SKM-1 treated with dmso at 0.1 percent for 144 hours (cell line): ENCODE measurements around the gene AGBL1.

ENCODE experiments used
- DNase-seq: peaks from one replicate; lab custom pipeline; 2025; ENCODE audit not compliant: unreplicated experiment; lab: John Stamatoyannopoulos, UW

AGBL1 gene

DNA sequence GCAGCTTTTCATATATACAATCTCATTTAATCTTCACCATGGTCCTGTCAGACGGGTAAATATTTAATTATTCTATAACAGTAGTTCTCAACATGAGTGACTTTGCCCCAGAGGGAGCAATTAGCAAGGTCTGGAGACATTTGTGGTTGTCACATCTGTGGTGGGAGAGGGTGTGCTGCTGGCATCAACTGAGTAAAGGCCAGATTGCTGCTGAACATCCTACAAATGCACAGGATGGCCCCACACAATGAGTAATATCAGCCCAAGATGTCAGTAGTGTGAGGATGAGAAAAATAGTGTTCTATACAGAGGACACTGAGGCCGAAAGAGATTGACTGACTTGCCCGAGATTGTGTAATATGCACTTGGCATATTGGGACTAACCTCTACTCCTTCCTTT, 156.0 kb downstream of the AGBL1 start:
- DNase-seq = no peak

DNA sequence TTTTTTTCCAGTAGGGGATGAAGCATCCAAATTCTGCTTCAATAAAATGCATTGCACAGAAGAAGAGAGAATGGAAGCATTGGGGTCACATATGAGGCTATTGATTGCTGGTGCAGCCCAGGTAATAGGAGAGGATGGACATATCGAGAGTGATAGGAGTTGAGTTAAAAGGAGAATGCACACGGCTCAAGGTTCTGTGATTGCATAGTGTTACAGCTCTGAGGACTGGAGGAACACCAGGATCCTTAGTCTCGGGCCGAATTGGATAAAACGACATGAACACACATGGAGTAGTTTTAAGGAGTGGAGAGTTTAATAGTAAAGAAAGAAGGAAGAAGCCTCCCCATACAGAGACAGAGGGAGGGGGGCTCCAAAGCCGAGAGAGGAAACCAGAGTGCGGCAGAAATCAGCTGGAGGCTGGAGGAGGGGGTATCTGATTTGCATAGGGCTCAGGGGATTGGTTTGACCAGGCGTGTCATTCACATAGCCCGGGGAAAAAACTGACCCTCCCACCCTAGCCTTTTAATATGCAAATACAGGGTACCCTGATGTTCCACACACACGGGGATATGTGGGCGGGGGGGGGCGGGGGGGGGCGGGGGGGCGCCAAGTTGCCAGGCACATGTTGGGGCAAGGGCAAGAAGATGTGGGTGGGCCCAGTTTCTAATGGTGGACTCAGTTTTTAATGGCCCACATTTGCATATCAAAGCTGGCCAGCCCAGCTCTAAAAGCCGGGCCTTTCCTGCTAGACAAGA, 156.9 kb downstream of the AGBL1 start:
- no peak for DNase-seq

DNA sequence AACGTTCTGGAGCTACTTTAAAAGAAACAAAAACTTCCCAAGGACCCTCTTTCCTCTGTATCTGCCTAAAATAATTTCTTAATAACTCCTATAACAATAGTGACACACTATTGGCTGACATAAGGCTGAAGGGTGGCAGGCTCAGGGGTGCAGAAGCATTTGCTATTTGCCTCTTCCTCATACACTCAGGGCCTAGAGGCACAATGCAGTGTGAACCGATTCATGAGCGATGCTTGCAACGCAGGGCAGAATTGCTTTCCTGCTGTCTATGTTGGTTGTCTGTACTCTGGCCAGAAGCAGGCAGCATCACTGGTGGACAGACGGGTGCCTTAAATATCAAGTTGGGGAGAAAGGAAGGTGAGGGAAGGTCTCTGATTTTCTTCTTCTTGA, 157.4 kb downstream of the AGBL1 start:
- DNase-seq = no peak

DNA sequence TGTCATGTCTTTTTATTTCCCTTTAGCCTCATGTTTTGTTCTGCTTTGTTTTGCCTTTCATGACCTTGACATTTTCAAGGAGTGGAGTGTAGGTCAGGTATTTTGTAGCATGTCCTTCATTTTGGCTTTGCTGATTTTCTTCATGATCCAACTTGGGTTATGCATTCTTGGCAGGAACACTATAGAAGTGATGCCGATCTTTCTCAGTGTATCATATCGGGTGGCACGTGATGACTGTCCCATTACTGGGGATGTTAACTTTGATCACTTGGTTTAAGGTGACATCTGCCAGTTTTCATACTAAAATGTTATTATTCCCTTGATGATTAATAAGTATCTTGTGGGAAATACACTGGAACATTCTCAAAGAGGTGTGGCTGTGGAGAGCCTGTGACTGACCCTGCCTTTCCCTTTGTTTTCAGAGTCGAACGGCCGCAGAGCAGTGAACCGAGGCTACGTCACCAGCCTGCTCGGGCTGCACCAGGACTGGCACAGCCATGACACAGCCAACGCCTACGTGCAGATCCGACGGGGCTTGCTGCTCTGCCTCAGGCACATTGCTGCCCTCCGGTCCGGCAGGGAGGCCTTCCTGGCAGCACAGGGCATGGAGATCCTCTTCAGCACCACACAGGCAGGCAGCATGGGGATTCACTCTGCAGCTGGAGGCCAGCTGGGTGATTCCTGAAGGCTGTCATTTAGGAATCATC, 167.7 kb downstream of the AGBL1 start:
- no peak for DNase-seq

DNA sequence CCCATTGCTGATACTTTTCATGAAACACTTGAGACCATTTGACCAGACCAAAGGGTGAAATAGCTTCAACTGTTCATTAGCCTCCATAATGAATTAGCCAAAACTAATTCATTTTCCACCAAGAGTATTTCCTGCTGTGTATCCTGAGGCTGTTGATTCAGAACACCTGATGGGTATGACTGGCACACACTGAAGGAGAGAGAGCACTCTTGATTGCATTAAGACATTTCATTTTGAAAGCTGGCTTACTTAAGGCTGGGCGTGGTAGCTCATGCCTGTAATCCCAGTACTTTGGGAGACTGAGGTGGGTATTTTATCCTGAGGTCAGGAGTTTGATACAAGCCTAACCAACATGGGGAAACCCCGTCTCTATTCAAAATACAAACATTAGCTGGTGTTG, 175.6 kb downstream of the AGBL1 start:
- DNase-seq = no peak

DNA sequence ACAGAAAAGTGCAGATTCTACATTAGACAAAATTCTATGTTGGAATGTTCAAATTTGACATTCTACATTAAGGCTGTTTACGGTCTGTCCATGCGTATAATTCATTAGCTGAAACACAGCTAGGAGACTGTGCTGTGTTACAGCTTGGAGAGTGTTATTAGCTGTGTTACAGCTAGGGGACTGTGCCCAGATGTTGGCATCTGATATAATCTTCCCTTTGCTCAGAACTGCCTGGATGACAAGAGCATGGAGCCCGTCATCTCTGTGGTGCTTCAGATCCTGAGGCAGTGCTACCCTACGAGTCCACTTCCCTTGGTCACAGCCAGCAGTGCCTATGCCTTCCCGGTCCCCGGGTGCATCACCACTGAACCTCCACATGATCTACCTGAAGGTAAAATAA, 177.0 kb downstream of the AGBL1 start:
- DNase-seq = no peak

DNA sequence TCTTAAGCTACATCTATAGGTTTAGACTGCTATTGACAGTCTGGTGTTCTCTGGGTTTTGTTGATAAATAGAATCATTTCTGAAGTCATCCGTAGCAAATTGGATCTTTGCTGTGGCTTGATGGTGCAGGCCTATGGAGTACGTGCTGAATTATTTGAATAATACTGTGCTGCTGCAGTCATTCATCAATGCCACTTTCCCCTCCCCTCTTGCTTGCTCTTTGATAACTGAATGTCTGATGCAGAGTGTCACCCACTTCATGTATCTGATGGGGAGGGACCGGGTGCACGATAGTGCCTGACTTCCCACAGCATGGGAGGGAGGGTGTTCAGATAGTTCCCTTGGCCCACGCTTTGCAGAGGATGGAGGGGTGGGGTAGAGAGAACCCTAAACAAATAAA, 179.9 kb downstream of the AGBL1 start:
- DNase-seq = no peak

DNA sequence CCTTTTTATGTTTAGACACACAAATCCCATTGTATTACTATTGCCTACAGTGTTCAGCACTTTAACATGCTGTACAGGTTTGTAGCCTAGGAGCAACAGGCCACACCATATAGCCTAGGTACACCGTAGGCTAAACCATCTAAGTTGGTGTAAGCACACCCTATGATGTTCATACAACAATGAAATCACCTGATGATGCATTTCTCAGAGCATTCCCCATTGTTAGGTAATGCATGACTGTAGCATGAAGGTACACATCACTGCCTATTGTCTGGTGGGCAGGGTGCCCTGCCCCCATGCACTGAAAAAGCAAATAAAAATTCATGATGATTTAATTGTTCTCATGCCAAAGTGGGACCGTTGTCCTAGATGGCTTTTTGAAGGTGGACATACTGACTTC, 183.6 kb downstream of the AGBL1 start:
- no peak for DNase-seq

DNA sequence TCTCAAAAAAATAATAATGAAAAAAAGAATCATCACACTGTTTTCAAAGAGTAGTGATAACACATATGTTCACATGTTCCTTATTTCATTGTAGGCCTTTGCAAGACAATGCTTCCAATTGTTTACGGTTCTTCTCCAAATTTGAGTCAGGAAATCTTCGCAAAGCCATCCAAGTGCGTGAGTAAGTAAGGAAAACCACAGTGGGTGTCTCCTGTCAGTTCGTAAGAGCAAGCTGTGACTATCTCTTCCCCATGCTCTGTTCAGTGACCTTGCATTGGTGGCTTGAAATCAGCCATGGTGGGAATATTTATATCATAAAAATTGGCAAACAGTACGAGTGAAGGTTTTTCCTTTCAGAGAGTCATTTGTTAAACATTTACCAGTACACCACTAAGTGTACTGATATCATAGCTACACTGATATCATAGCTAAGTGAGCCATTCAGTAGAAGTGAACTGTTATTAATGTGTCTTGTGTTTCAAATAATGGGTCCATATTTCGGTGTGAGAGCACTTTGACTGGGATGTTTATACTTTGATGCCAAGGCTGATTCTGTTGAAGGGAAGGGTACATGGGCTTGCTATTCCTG, 187.3 kb downstream of the AGBL1 start:
- no peak for DNase-seq

DNA sequence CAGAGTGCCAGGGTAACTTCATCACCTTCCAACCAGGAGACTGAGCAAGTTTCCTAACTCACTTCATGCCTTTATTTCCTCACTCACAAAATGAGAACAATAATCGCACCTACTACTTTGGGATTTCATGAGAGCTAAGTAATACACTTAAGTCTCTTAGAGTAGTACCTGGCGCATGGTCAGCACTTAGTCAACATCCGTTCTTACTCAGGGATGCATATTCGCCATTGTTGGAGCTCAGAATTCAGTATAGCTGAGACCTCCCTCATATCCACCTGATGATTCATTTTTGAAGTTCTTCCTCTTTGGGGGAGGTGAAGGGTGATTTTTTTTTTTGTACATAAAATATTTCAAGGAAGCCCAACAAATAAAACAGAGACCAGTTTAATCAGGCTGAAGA, 188.2 kb downstream of the AGBL1 start:
- DNase-seq = no peak

DNA sequence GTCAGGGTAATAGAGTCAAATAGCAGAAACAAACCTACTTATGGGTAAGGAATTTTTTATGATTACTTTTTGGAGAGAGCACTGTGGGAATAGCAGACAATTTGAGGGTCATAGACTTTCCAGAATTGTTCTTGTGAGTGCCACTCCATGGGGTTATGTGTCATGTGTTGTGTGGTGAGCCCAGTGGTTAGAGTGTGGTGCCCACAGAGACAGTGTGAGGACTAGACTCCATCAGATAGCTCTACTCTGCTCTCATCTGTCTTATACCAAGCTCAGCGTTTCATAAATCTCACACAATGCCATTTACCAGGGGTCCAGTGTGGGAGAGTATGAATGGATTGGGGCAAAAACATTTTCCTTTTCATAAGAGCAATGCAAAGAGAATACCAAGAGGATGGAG, 188.9 kb downstream of the AGBL1 start:
- DNase-seq = no peak

DNA sequence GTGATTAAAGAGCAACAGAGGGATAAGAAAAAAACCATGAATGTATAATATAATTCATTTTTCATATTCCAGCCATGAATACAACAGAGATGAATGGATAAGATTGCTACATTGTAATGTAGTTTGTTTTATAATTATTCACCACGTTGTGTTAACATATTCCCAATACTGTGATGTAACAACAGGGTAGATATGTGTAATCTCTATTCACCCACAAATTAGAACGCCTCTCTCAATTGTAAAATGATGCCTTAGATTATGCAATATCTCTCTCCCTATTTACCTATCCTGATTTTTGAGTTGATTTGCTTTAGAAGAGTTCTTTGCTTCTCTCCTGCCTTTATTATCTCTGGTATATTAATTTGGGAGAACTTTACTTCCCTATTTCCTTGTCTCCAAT, 193.6 kb downstream of the AGBL1 start:
- no peak for DNase-seq

DNA sequence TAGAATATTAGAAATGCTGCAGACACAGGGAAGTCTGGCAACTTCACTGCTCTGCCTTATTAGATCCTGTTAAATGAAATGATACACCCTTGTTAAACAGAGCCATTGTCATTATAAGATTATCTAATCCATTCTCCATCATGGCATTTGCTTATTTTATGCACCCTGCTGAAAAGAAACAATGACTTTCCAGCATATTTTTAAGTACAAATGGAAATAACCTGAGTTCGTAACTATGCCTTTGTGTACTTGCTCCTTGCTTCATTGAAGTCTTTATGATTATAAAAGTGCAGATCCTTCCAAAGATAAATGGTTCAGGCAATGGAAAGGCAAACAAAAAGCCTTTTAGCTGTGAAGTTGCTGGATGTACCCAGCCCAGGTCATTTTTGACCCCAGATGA, 195.7 kb downstream of the AGBL1 start:
- no peak for DNase-seq

DNA sequence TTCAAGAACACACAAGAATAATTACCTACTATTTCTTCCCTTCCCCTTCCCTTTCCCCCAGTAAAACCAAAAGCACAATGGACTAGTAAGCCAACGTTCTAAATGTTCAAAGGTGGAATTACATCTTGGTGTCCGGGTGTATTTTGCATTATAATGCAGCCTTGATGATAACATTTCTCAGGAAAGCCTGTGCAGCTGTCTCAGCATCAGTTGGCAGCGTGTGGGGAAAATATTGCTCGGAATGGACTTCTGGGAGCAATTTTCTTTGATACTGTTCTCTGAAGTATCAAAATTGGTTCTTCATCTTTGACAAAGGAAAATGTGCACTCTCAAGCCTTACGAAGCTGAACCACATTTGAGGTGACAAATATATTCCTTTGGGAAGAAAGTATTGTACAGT, 198.9 kb downstream of the AGBL1 start:
- DNase-seq = no peak

DNA sequence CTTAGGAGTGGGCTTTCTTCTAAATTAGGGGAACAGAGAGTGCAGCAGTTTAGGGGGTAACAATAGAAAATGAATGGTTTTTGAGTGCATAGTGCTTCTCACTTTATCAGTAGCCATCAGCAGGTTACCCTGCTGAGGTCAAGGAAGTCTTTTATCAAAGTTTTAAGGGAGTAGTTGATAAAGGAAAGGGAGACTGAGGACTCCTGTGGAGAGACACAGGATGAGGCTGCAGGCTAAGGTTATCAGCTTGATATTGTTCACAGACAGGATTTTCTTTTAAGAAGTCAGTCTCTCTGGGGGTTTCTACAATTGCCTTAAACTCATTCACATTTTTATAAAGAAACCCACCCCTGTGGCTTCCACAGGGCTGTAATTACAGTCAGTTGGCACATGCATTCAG, 205.0 kb downstream of the AGBL1 start:
- DNase-seq = no peak

DNA sequence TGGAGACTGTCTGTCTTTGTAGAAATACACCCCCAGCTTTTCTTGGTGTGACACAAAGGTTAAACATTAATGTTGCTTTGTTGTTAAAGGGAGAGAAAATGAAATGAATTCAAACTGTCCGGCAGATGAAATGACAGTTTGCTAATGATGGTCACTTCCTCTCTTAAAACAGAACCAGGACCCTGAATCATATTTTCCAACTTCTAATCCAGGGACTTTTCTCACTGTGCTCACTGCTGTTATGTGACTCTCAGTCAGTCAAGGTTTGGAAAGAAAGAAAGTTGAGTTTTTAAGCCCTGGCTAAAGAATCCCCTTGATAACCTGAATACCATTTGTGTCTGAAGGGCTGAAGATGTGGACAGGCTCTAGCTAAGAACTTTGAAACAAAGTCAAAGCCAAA, 215.8 kb downstream of the AGBL1 start:
- no peak for DNase-seq

DNA sequence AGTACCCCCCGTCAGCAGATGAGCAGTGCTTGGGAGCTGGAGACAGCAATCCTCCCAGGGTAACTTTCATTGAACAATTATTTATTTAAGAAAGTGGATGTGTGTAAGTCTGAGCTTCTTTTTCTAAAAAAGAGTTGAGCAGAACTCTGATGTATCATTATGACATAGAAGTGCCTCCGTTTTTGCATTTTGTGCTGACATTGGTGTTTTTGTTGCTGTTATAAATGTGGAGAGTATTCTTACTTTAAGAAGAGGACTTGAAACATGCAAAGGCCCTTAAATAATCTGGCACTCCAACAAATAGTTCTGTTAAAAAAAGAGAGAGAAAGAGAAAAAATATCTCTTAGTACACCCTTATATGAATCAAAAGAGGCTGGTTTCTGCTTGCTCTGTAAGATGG, 217.1 kb downstream of the AGBL1 start:
- no peak for DNase-seq

DNA sequence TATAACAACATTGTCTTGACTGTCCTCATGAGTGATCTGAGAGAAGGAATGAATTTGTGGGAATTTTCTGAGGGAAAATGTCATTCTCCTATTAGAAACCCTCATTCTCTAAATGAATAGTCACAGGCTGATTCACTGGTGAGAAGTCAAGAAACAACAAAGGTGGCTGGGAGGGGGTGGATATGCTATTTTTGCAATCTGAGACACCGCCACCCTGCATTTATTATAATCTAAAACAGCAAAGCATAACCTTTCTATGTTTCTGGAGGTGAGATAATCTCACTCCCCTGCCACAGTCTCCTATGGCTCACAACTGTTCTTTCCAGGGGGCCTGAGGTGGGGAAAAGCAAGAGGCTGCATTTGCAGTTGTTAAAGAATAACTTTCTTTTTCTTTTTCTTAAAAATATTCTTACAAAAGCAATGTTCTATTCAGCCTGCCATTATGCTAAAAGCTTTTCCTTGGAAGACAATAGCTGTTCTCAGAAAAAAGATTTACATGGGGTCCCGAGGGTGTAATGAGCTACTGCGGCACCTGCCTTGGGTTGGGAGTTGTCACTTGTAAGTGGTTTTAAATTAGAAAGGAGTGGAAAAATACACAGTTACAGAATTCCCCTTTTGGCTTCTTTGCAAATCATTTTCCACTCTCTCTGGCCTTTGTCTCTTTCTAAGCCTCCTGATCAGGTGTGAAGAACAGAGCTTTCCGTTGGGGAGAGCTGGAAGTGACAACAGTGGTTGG, 220.9 kb downstream of the AGBL1 start:
- DNase-seq = no peak

DNA sequence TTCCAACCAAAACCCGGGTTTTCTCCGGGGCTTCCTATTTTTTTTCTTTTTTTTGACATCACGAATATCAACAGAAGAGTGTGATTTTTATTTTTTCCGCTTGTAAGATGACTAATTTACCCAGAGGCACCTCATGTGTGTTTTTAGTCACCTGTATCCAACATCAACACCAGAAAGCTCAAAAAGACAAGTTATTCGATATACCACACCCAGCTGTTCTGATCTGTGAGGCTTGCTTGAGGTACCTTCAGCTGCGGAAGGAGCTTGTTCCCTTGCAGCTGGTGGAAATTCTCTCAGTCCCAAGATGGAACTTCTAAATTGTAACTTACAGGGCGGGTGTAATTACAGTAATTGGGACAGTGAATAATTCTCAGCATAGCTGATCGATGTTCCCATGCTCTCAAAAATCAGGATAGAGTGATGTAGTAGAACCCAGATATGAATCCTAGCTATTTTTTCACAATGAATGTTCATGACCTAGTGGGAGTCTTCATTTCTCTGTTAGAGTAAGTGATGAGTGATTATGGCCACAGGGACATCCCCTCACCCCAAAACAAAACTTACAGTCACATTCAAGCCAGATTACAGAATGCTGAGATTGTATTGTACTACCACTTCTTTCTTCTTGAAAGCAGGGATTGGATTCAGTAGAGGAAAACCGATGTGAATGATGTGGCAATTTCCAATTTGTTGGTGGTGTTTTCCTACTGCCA, 232.1 kb downstream of the AGBL1 start:
- DNase-seq = no peak

DNA sequence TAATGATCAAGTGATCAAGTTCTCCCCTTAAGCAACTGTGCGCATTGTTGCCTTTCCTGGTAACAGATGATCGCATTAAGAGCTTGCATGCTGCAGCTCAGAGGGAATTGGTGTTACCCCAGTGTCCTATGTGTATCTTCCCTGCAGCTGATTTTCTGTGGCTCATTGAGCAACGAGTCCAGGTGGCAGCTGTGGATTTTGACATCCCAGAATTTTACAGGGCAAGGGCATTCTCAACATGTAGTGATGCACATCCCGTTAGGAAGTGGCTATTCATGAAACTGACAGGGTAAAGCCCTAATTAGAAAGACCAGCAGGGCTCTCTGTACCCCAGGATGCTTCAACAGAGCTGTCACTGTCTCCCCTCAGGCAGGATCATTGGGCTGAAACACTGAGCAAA, 232.8 kb downstream of the AGBL1 start:
- DNase-seq = no peak

DNA sequence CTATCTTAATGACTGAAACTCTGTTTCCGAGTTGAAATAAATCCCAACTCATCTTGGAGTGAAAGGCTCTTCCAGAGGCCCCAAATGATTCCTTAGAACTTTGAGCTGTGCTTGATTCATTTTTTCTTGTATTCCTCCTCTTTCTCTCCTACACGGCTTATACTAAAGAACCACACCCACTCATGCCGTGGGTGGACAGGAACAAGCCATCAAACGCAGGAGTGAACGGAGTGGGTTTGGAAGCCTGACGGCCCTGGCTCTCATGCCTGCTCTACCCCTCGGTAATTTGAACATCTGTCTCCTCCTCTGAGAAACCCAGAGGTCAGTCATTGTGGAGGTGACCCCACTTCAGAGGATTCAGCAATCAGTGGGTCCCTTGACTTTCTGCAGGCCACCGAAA, 236.5 kb downstream of the AGBL1 start:
- DNase-seq = no peak
